ENCODE results near the gene MAP2K6. TPM values are rescaled to one million over a fixed set of nuclear protein-coding genes. Genes with fewer than 3 reads are reported as not detected.

MAP2K6 gene
- total RNA-seq, 2 experiments from 2014 or later = 10.3 to 27.6 TPM

GRCh38 chr17:69407759-69408158, 6.7 kb upstream of the MAP2K6 start:
- H3K36me3 ChIP-seq (ENCODE audit: insufficient read depth, low read length) = no peaks in the 10 kb centered on the region
- no peak for TF ChIP-seq CTCF (conservative IDR thresholded peaks at IDR 0.05; ENCODE audit: low read length)
- TF ChIP-seq EZH2phosphoT487 (IDR thresholded peaks at IDR 0.05; ENCODE audit: borderline replicate concordance, low read depth, low read length) = no peak
- H2AFZ ChIP-seq (ENCODE audit: low read length) = no peak overlapping the region
- no peaks in the 10 kb centered on the region for H4K20me1 ChIP-seq (ENCODE audit: insufficient read depth, low read length)
- intact Hi-C loops (cut with micrococcal nuclease; ENCODE audit: unreplicated experiment) = no loop called here
- no peak for DNase-seq (ENCODE audit: low spot score)
- H3K79me2 ChIP-seq (ENCODE audit: insufficient read depth, low read depth, low read length) = no peaks in the 10 kb centered on the region
- H3K9me2 ChIP-seq (ENCODE audit: insufficient read depth, low read length) = no peaks in the 10 kb centered on the region
- BruUV-seq (replicated peaks) = no TSS peak
- H3K27ac ChIP-seq (ENCODE audit: low read depth, low read length, poor library complexity, severe bottlenecking) = no peak overlapping the region
- H3K4me2 ChIP-seq (ENCODE audit: low read length) = no peak overlapping the region
- no peaks in the 10 kb centered on the region for H3K4me1 ChIP-seq (ENCODE audit: insufficient read depth, low read length, poor library complexity, severe bottlenecking)
- ChIA-PET CTCF (ENCODE audit: unreplicated experiment) (no interaction called here), POLR2A (interaction anchor here (0.6 to 2.3 kb wide), 9 partner anchors 8 to 692 kb away, joined by 3 to 7 read pairs (median 4); no protein-coding TSS in a partner anchor)
- no peak overlapping the region for H3K4me3 ChIP-seq (ENCODE audit: low read depth, low read length, poor library complexity, severe bottlenecking)
- no peaks in the 10 kb centered on the region for H3K9me3 ChIP-seq (ENCODE audit: low read length)

GRCh38 chr17:69410671-69411070, 3.8 kb upstream of the MAP2K6 start:
- ChIA-PET POLR2A (interaction anchor here (0.6 to 5.6 kb wide), 8 partner anchors 10 to 481 kb away, joined by 3 to 49 read pairs (median 4); no protein-coding TSS in a partner anchor), CTCF (ENCODE audit: unreplicated experiment) (interaction anchor here (0.6 kb wide), 1 partner anchor 14 kb away, joined by 5 read pairs; no protein-coding TSS in a partner anchor)
- Histone ChIP-seq H3K4me3 (ENCODE audit: low read depth, low read length, poor library complexity, severe bottlenecking) (no peak overlapping the region), H3K36me3 (ENCODE audit: insufficient read depth, low read length) (no peaks in the 10 kb centered on the region), H3K4me2 (ENCODE audit: low read length) (no peak overlapping the region), H3K9me2 (ENCODE audit: insufficient read depth, low read length) (no peaks in the 10 kb centered on the region), H3K27ac (ENCODE audit: low read depth, low read length, poor library complexity, severe bottlenecking) (no peak overlapping the region), H3K79me2 (ENCODE audit: insufficient read depth, low read depth, low read length) (peaks cover 1% of the 10 kb centered on the region; the same call in 1 of the 2 replicates), H3K4me1 (ENCODE audit: insufficient read depth, low read length, poor library complexity, severe bottlenecking) (peaks cover 8% of the 10 kb centered on the region), H2AFZ (ENCODE audit: low read length) (no peak overlapping the region), H4K20me1 (ENCODE audit: insufficient read depth, low read length) (no peaks in the 10 kb centered on the region), H3K9me3 (ENCODE audit: low read length) (no peaks in the 10 kb centered on the region)
- no peak for TF ChIP-seq EZH2phosphoT487 (IDR thresholded peaks at IDR 0.05; ENCODE audit: borderline replicate concordance, low read depth, low read length)
- no peak for TF ChIP-seq CTCF (conservative IDR thresholded peaks at IDR 0.05; ENCODE audit: low read length)
- no TSS peak for BruUV-seq (replicated peaks)
- no peak for DNase-seq (ENCODE audit: low spot score)
- intact Hi-C loops (cut with micrococcal nuclease; ENCODE audit: unreplicated experiment) = loop anchor here (10.0 kb wide), 1 partner anchor 754 kb away; the partner anchor contains the start of gene KCNJ2

- Histone ChIP-seq H3K9me3 (ENCODE audit: low read length) (no peaks in the 10 kb centered on the region), H3K9me2 (ENCODE audit: insufficient read depth, low read length) (no peaks in the 10 kb centered on the region), H2AFZ (ENCODE audit: low read length) (no peak overlapping the region), H3K4me1 (ENCODE audit: insufficient read depth, low read length, poor library complexity, severe bottlenecking) (peaks cover 16% of the 10 kb centered on the region), H3K36me3 (ENCODE audit: insufficient read depth, low read length) (no peaks in the 10 kb centered on the region), H4K20me1 (ENCODE audit: insufficient read depth, low read length) (no peaks in the 10 kb centered on the region), H3K27ac (ENCODE audit: low read depth, low read length, poor library complexity, severe bottlenecking) (no peak overlapping the region), H3K4me2 (ENCODE audit: low read length) (no peak overlapping the region), H3K4me3 (ENCODE audit: low read depth, low read length, poor library complexity, severe bottlenecking) (no peak overlapping the region), H3K79me2 (ENCODE audit: insufficient read depth, low read depth, low read length) (peaks cover 12% of the 10 kb centered on the region; the same call in 1 of the 2 replicates)
- POLR2A ChIA-PET = interaction anchor here (0.7 to 5.6 kb wide), 6 partner anchors 9 to 774 kb away, joined by 3 to 49 read pairs (median 4); no protein-coding TSS in a partner anchor
- no peak for DNase-seq (ENCODE audit: low spot score)
- CTCF ChIA-PET (ENCODE audit: unreplicated experiment) = interaction anchor here (1.6 kb wide), 1 partner anchor 16 kb away, joined by 11 read pairs; no protein-coding TSS in a partner anchor
- no peak for TF ChIP-seq CTCF (conservative IDR thresholded peaks at IDR 0.05; ENCODE audit: low read length)
- no peak for TF ChIP-seq EZH2phosphoT487 (IDR thresholded peaks at IDR 0.05; ENCODE audit: borderline replicate concordance, low read depth, low read length)
- no TSS peak for BruUV-seq (replicated peaks)
- intact Hi-C loops (cut with micrococcal nuclease; ENCODE audit: unreplicated experiment) = loop anchor here (10.0 kb wide), 1 partner anchor 753 kb away; the partner anchor contains the start of gene KCNJ2
These were observed 2.7 kb upstream of the MAP2K6 start for GRCh38 chr17:69411766-69412165.

Measured in OCI-LY7 (cell line).